Raji (cell line): ENCODE results near the gene RIMS1.

Source experiments
- POLR2A ChIP-seq: IDR thresholded peaks from 2 replicates; pipeline ENCODE4 v1.6.1; 2011; ENCODE audit warnings: low read depth, low read length, control low read depth; ENCODE audit not compliant: insufficient read depth

The RIMS1 gene

GRCh38 chr6:72132851-72133250 is 246.5 kb downstream of the RIMS1 start:
- no peak for TF ChIP-seq POLR2A

GRCh38 chr6:72133324-72133723 is 247.0 kb downstream of the RIMS1 start:
- TF ChIP-seq POLR2A, result no peak

GRCh38 chr6:72140795-72141194 is 254.4 kb downstream of the RIMS1 start:
- no peak for TF ChIP-seq POLR2A

- TF ChIP-seq POLR2A, result no peak
Measured at GRCh38 chr6:72149715-72150114, 263.4 kb downstream of the RIMS1 start.

GRCh38 chr6:72151742-72152141 is 265.4 kb downstream of the RIMS1 start:
- no peak for TF ChIP-seq POLR2A

GRCh38 chr6:72175916-72176315 is 289.6 kb downstream of the RIMS1 start:
- no peak for TF ChIP-seq POLR2A

GRCh38 chr6:72182337-72183246 is 296.2 kb downstream of the RIMS1 start:
- no peak for TF ChIP-seq POLR2A

GRCh38 chr6:72203983-72204382 is 317.6 kb downstream of the RIMS1 start:
- no peak for TF ChIP-seq POLR2A

GRCh38 chr6:72205500-72205899 is 319.1 kb downstream of the RIMS1 start:
- TF ChIP-seq POLR2A, result no peak

- TF ChIP-seq POLR2A, result no peak
Measured at GRCh38 chr6:72206606-72207005, 320.3 kb downstream of the RIMS1 start.

- TF ChIP-seq POLR2A, result no peak
Measured at GRCh38 chr6:72212686-72213085, 326.3 kb downstream of the RIMS1 start.

- TF ChIP-seq POLR2A, result no peak
Measured at GRCh38 chr6:72213654-72214053, 327.3 kb downstream of the RIMS1 start.

- TF ChIP-seq POLR2A, result no peak
Measured at GRCh38 chr6:72216222-72217068, 330.1 kb downstream of the RIMS1 start.

GRCh38 chr6:72217626-72218025 is 331.3 kb downstream of the RIMS1 start:
- no peak for TF ChIP-seq POLR2A

GRCh38 chr6:72218125-72218524 is 331.8 kb downstream of the RIMS1 start:
- no peak for TF ChIP-seq POLR2A

- TF ChIP-seq POLR2A, result no peak
Measured at GRCh38 chr6:72219536-72219935, 333.2 kb downstream of the RIMS1 start.
